Lower leg skin (tissue), 3 donors: ENCODE measurements around the gene FLT3.

ENCODE experiments used
- POLR2A ChIP-seq, 2 donors: fragments of 450-650 bp; IDR thresholded peaks; one replicate each; pipeline ENCODE4 v1.6.1; 2016 to 2017; ENCODE audit warnings: antibody characterized with exemption in 2 of 2, mild to moderate bottlenecking in 1 of 2, moderate library complexity in 1 of 2
- TF ChIP-seq, protein P1 (sequence below), 3 donors: fragments of 450-650 bp; IDR thresholded peaks; one replicate each; pipeline ENCODE4 v1.5.1; 2016; ENCODE audit warnings: antibody characterized with exemption in 3 of 3, mild to moderate bottlenecking in 3 of 3, moderate library complexity in 2 of 3

DNA sequence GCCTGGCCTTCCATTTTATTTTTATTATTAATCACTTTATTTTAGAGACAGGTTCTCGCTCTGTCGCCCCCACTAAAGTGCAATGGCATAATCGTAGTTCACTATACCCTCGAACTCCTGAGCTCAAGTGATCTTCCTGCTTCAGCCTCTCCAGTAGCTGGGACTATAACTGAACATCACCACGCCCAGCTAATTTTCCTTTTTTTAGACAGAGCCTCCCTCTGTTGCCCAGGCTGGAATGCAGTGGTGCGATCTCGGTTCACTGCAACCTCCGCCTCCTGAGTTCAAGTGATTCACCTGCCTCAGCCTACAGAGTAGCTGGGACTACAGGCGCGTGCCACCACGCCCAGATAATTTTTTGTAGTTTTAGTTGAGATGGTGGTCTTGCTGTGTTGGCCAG, 31.3 kb upstream of the FLT3 start:
- TF ChIP-seq, protein P1, sequence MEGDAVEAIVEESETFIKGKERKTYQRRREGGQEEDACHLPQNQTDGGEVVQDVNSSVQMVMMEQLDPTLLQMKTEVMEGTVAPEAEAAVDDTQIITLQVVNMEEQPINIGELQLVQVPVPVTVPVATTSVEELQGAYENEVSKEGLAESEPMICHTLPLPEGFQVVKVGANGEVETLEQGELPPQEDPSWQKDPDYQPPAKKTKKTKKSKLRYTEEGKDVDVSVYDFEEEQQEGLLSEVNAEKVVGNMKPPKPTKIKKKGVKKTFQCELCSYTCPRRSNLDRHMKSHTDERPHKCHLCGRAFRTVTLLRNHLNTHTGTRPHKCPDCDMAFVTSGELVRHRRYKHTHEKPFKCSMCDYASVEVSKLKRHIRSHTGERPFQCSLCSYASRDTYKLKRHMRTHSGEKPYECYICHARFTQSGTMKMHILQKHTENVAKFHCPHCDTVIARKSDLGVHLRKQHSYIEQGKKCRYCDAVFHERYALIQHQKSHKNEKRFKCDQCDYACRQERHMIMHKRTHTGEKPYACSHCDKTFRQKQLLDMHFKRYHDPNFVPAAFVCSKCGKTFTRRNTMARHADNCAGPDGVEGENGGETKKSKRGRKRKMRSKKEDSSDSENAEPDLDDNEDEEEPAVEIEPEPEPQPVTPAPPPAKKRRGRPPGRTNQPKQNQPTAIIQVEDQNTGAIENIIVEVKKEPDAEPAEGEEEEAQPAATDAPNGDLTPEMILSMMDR (IDR thresholded peaks at IDR 0.05): no peak
- TF ChIP-seq POLR2A (IDR thresholded peaks at IDR 0.05): no peak
